GM12864 (cell line): ENCODE measurements around the gene ATAD1.

Experiments
- DNase-seq: peaks from one replicate; pipeline ENCODE4 v3.0.0-alpha.2; 2011; ENCODE audit warnings: low read depth
- H3K4me3 ChIP-seq: 2 replicates; pipeline ENCODE4 v1.5.1; 2011; ENCODE audit warnings: mild to moderate bottlenecking, low read depth, low read length, control low read depth
- CTCF ChIP-seq: IDR thresholded peaks from 2 replicates; pipeline ENCODE4 v1.5.1; 2011; ENCODE audit warnings: low read depth, mild to moderate bottlenecking, moderate library complexity, low read length, control low read depth, inconsistent platforms; ENCODE audit errors: missing control alignments

The ATAD1 gene

GRCh38 chr10:87702260-87702972 is 115.6 kb downstream of the ATAD1 start:
- TF ChIP-seq CTCF = no peak
- H3K4me3 ChIP-seq = no peak overlapping the region
- no peak for DNase-seq
